Ovary (tissue), 9 donors: Measurements from ENCODE around the gene ANTXRL. TPM values are rescaled to one million over a fixed set of nuclear protein-coding genes. Genes with fewer than 3 reads are reported as not detected.

Source experiments
- DNase-seq, 5 donors: peaks; one replicate each; pipeline ENCODE4 v3.0.0-alpha.2; 2019 to 2020
- H3K27ac ChIP-seq, 2 donors: fragments of 200-600 bp; one replicate each; pipeline versions ENCODE4 v1.5.1 to v1.8.0; 2019 to 2022
- H3K27me3 ChIP-seq: fragments of 200-600 bp; one replicate; pipeline ENCODE4 v1.8.0; 2022
- H3K36me3 ChIP-seq: fragments of 200-600 bp; sonication (generic); one replicate; pipeline ENCODE4 v1.5.1; 2019
- H3K4me1 ChIP-seq: one replicate; pipeline ENCODE4 v1.8.1; 2013; ENCODE audit warnings: mild to moderate bottlenecking, moderate library complexity; ENCODE audit not compliant: insufficient read depth
- H3K4me3 ChIP-seq: fragments of 200-600 bp; sonication (generic); one replicate; pipeline ENCODE4 v1.5.1; 2017
- H3K9me3 ChIP-seq, 2 donors: fragments of 200-600 bp in 1 of 2; sonication (generic) in 1 of 2; one replicate each; pipeline versions ENCODE4 v1.5.1 to v1.8.1; 2013 to 2019; ENCODE audit warnings: mild to moderate bottlenecking in 1 of 2, moderate library complexity in 1 of 2
- EP300 ChIP-seq: sonication (generic); formaldehyde crosslinking; IDR thresholded peaks from one replicate; pipeline ENCODE4 v1.6.1; 2017; ENCODE audit warnings: antibody characterized with exemption
- POLR2A ChIP-seq: fragments of 450-650 bp; IDR thresholded peaks from one replicate; pipeline ENCODE4 v1.6.1; 2017; ENCODE audit warnings: antibody characterized with exemption, mild to moderate bottlenecking, moderate library complexity
- WGBS, 3 donors: extraction: QIAGEN DNeasy Blood & Tissue Kit in 1 of 3; methylation state at CpG; one replicate each; pipeline versions ENCODE4 v1.1.5 to v1.1.7; 2013 to 2017; 5-methylcytosine and 5-hydroxymethylcytosine counted together
- intact Hi-C, 4 donors: fragments of 100-400 bp; cut with DNase I; formaldehyde crosslinking; loops; one replicate each; pipeline versions ENCODE4 v1.11.0 to v1.15.1; 2022 to 2023
- polyA plus RNA-seq, 2 donors: library from polyadenylated mRNA; stranded (reverse); fragments of 200-250 nt in 1 of 2; fragments of 350-450 nt in 1 of 2; fragmentation: Illumina TruSeq in 1 of 2; extraction: RNeasy Lipid Tissue Mini Kit (QIAGEN cat#74804) in 1 of 2; gene quantifications; one replicate each; pipeline ENCODE4 v1.2.3, GENCODE V29; 2013 to 2014
- total RNA-seq, 7 donors: library from RNA; depleted of rRNA in 2 of 7; stranded (reverse); fragments of >200 nt in 2 of 7; fragmentation: NEBNext Ultra II Directional in 3 of 7; extraction: Animal tissue kit (Norgen Biotek cat#: 25700) in 3 of 7; gene quantifications; one replicate each; pipeline versions ENCODE4 v1.1.0 to v1.2.4, GENCODE V29; 2016 to 2023
- TF ChIP-seq, protein P1 (sequence below), 3 donors: fragments of 450-650 bp in 2 of 3; fragments of 200-600 bp in 1 of 3; IDR thresholded peaks; one replicate each; pipeline versions ENCODE4 v1.5.1 to v1.8.0; 2016 to 2022; ENCODE audit warnings: antibody characterized with exemption in 3 of 3, mild to moderate bottlenecking in 1 of 3
- donor health status: DM: no; HTN: no; CAD: no; lungs with moderate emphysema.
- donor health status: DM: no; HTN: no; CAD: no.
- donor health status: Bipolar disorder and iron deficiency.
- donor health status: DM: yes; HTN: yes; CAD: no.
- donor health status: DM: no; HTN: no; CAD: no.
- donor health status: DM: yes; HTN: yes; CAD: no.

Gene ANTXRL
- total and polyA plus RNA-seq, 9 donors, result 0.51 TPM; not detected in 8

DNA sequence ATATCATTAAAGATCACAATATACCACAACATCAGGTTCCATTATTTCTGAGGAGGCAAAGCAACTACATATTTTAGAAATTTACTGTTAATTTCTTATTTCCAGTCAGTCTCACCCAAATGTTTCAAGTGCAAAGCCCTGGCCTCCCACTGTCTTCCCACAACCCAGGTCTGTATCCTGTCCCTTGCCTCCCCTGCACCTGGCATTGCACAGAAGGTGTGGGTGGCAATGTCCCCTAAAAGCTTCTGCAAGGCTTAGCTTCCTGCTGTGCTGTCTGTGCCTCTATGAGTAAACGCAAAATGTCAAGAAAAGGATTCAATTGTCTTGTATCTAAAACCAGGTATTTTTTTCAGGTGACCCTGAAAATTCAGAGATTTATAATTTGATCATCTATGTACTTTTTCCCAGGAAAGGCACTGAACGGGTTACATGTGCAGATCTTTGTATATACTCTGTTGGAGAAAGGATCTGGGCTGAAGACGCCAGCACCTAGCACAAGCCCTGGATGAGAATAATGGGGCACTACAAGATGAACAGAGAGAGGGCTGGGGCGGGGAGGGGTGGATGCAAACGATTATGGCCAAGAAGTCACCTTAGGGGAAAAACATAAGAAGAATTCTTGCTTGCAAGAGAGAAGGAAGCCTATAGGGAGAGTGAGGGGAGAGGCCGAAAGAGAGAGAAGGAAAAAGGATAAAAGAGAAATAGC, 3.1 kb upstream of the ANTXRL start:
- WGBS, 3 donors, result 18 to 65% (median 46%) methylated on average over 6 of the region's 6 CpGs
- peak overlapping the region; percentile 66 for H3K4me3 ChIP-seq
- DNase-seq, result peak in 1 of 5 donors; percentile 6

DNA sequence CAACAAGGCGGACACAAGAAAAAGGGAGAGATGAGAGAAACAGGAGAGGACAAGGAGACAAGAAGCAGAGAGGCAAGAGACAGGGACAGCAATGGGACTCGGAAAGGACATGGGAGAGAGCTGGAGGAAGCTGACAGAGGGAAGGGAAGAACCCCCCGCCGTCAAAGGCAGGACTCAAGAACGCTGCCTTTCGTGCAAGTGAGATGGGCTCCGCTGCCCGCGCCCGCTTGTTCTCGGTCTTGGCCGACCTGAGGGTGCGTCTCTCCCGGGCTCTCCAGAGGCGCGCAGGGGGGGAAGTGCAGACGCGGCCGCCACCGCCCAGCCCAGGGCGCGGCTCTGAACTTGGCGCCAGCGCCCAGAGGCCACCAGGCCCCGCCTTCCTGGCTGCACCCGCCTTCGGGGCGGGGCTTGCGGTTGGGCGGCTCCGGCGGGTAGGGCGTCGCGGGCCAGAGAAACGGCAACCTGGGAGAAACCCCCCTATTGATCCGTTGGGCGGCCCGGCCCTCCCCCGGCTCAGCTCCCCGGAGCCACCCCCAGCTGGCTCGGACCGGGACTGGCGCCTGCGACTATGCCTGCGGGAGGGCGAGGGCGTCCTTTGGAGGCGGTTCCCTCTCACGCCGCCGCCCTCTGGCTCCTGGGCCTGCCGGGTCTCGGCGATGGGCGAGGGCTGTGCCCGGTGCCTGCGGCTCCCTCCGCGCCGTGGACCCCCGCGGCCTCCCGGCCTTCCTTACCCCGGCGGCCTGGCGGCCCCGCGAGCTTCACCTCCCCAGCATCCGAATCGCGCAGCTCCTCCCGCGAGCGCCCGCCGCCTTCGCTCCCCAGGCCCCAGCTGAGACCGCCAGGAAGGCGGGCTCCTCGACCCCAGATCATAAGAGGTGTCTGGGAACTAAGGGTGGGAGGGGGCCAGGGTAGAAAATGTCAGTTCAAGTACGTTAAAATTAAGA, 2.2 kb upstream of the ANTXRL start:
- H3K27me3 ChIP-seq, result no peaks in the 10 kb centered on the region
- intact Hi-C loops, result loop anchor here in 2 of 4 donors (5.0 to 10.0 kb wide), 2 partner anchors 772 to 1100 kb away; partner anchors contain the start of gene ZNF488 (in 1 of the 2)
- H3K9me3 ChIP-seq, result no peaks in the 10 kb centered on the region
- TF ChIP-seq, protein P1, sequence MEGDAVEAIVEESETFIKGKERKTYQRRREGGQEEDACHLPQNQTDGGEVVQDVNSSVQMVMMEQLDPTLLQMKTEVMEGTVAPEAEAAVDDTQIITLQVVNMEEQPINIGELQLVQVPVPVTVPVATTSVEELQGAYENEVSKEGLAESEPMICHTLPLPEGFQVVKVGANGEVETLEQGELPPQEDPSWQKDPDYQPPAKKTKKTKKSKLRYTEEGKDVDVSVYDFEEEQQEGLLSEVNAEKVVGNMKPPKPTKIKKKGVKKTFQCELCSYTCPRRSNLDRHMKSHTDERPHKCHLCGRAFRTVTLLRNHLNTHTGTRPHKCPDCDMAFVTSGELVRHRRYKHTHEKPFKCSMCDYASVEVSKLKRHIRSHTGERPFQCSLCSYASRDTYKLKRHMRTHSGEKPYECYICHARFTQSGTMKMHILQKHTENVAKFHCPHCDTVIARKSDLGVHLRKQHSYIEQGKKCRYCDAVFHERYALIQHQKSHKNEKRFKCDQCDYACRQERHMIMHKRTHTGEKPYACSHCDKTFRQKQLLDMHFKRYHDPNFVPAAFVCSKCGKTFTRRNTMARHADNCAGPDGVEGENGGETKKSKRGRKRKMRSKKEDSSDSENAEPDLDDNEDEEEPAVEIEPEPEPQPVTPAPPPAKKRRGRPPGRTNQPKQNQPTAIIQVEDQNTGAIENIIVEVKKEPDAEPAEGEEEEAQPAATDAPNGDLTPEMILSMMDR (IDR thresholded peaks at IDR 0.05), result no peak
- TF ChIP-seq POLR2A, result no peak
- no peak for TF ChIP-seq EP300
- 1 to 2% (median 1%) methylated on average over 76 to 82 of the region's 82 CpGs for WGBS, 3 donors
- peak; percentile 67 to 87 (median 75) for DNase-seq
- no peaks in the 10 kb centered on the region for H3K36me3 ChIP-seq
- peak overlapping the region; percentile 66 for H3K4me3 ChIP-seq
- peaks cover 4% of the 10 kb centered on the region for H3K4me1 ChIP-seq
- no peak overlapping the region for H3K27ac ChIP-seq

More for the DNA sequence above, 3.1 kb upstream of the ANTXRL start:
- Histone ChIP-seq H3K4me1 (peaks cover 4% of the 10 kb centered on the region), H3K27ac (no peak overlapping the region), H3K9me3 (no peaks in the 10 kb centered on the region), H3K27me3 (no peaks in the 10 kb centered on the region), H3K36me3 (no peaks in the 10 kb centered on the region)
- intact Hi-C loops, result loop anchor here in 2 of 4 donors (2.0 to 10.0 kb wide), 3 partner anchors 177 to 1101 kb away; partner anchors contain the start of gene ZNF488 (in 1 of the 2)
- TF ChIP-seq EP300 (no peak), POLR2A (no peak)
- TF ChIP-seq, protein P1 (IDR thresholded peaks at IDR 0.05), result no peak

DNA sequence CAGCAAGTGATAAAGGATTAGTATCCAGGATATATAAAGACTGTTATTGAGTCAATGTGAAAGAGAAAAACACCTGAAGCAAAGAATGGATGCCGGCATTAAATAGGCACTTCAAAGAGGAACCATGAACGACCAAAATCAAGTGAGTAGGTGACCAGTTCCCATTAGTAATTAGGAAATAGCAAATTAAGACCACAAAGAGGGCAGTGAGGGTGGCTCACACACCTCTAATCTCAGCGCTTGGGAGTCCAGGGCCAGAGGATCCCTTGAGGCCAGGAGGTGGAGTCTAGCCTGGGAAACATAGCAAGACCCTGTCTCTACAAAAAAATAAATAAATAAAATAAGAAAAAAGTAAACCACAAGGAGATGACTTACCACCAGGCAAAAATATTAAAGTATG, 1.5 kb upstream of the ANTXRL start:
- H3K4me3 ChIP-seq, result peak overlapping the region; percentile 66
- H3K4me1 ChIP-seq, result peaks cover 4% of the 10 kb centered on the region
- DNase-seq, result peak in 1 of 5 donors; percentile 1
- H3K9me3 ChIP-seq, result no peaks in the 10 kb centered on the region
- no peaks in the 10 kb centered on the region for H3K27me3 ChIP-seq
- H3K27ac ChIP-seq, result no peak overlapping the region
- intact Hi-C loops, result loop anchor here in 1 of 4 donors (10.0 kb wide), 1 partner anchor 1100 kb away; the partner anchor contains the start of gene ZNF488
- no peak for TF ChIP-seq EP300
- TF ChIP-seq, protein P1 (IDR thresholded peaks at IDR 0.05), result no peak
- no peak for TF ChIP-seq POLR2A
- WGBS, 3 donors, result 72 to 81% (median 77%) methylated on average over 3 of the region's 3 CpGs
- H3K36me3 ChIP-seq, result no peaks in the 10 kb centered on the region

DNA sequence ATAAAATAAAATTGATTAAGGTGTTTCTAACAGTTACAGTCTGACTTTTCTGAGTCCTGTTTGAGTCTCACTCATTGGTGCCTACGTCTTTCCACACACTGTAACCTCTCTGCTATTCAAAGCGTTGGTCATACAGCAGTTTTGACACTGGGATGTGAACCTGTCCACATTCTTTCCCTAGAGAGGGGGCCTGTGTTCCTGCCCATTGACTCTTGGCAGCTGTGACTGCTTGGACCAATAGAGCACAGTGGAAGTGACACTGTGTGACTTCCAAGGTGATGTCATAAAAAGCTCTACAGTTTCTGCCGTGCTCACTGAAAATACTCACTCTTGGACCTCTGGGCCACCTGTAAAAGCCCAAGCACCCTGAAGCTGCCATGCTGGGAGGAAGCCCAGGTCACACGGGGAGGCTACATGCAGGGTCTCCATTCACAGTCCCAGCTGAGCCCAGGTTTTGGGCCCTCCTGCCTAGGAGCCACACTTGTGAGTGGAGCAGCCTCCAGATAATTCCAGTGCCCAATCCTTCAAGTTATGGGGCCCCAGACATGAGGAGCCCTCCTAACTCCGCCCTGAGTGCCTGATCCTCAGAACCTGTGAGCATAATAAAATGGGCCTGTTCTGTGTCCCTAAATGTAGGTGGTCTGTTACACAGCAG, 704 bp upstream of the ANTXRL start:
- peaks cover 4% of the 10 kb centered on the region for H3K4me1 ChIP-seq
- intact Hi-C loops, result loop anchor here in 1 of 4 donors (10.0 kb wide), 1 partner anchor 1099 kb away; the partner anchor contains the start of gene ZNF488
- H3K36me3 ChIP-seq, result no peaks in the 10 kb centered on the region
- no peaks in the 10 kb centered on the region for H3K9me3 ChIP-seq
- 90 to 96% (median 93%) methylated on average over 5 of the region's 5 CpGs for WGBS, 3 donors
- peak in 2 of 5 donors; percentile 10 to 17 for DNase-seq
- H3K27me3 ChIP-seq, result no peaks in the 10 kb centered on the region
- TF ChIP-seq, protein P1 (IDR thresholded peaks at IDR 0.05), result no peak
- TF ChIP-seq POLR2A, result no peak
- TF ChIP-seq EP300, result no peak
- H3K4me3 ChIP-seq, result no peak overlapping the region
- no peak overlapping the region for H3K27ac ChIP-seq
